Osteoblast (primary cell): ENCODE data around the gene CCKAR. TPM values are rescaled to one million over a fixed set of nuclear protein-coding genes. Genes with fewer than 3 reads are reported as not detected.
A peak's percentile ranks its signal among the peaks of the same experiment; 100 is the strongest.

Source experiments
- DNase-seq: peaks from one replicate; pipeline ENCODE4 v3.0.0; 2011; ENCODE audit warnings: low spot score, mixed read lengths; ENCODE audit not compliant: insufficient read length; ENCODE audit errors: missing footprints
- H2AFZ ChIP-seq: 2 replicates; pipeline ENCODE4 v1.6.0; 2011; ENCODE audit warnings: mild to moderate bottlenecking, low read length
- H3K27ac ChIP-seq: 2 replicates; pipeline ENCODE4 v1.5.1; 2011; ENCODE audit warnings: mild to moderate bottlenecking, low read depth, low read length, moderate library complexity
- H3K27me3 ChIP-seq: 2 replicates; pipeline ENCODE4 v1.6.0; 2012; ENCODE audit warnings: mild to moderate bottlenecking, control low read depth, inconsistent platforms, low read length, moderate library complexity; ENCODE audit not compliant: insufficient read depth
- H3K36me3 ChIP-seq: 2 replicates; pipeline ENCODE4 v1.5.1; 2011; ENCODE audit warnings: mild to moderate bottlenecking, low read length, control low read depth, moderate library complexity; ENCODE audit not compliant: insufficient read depth
- H3K4me1 ChIP-seq: 2 replicates; pipeline ENCODE4 v1.5.1; 2011; ENCODE audit warnings: mild to moderate bottlenecking, low read length, control low read depth, moderate library complexity; ENCODE audit not compliant: insufficient read depth
- H3K4me2 ChIP-seq: 2 replicates; pipeline ENCODE4 v1.6.0; 2011; ENCODE audit warnings: mild to moderate bottlenecking, low read length; ENCODE audit not compliant: insufficient read depth
- H3K4me3 ChIP-seq: fragments of 200-600 bp; sonication (generic); 3 replicates; pipeline ENCODE4 v1.5.1; 2012; ENCODE audit warnings: mild to moderate bottlenecking, low read length, inconsistent platforms; ENCODE audit not compliant: insufficient read depth
- H3K79me2 ChIP-seq: 2 replicates; pipeline ENCODE4 v1.6.0; 2012; ENCODE audit warnings: mild to moderate bottlenecking, low read length, control low read depth, inconsistent platforms; ENCODE audit not compliant: insufficient read depth
- H3K9me3 ChIP-seq: 2 replicates; pipeline ENCODE4 v1.5.1; 2011; ENCODE audit warnings: low read depth, low read length, control low read depth
- H4K20me1 ChIP-seq: 2 replicates; pipeline ENCODE4 v1.6.0; 2012; ENCODE audit warnings: mild to moderate bottlenecking, low read length, control low read depth; ENCODE audit not compliant: insufficient read depth
- CTCF ChIP-seq: IDR thresholded peaks from 2 replicates; pipeline ENCODE4 v1.5.1; 2011; ENCODE audit warnings: mild to moderate bottlenecking, low read depth, low read length, moderate library complexity; ENCODE audit errors: extremely low read depth
- total RNA-seq: library from RNA; depleted of rRNA; stranded (reverse); fragments of >200 nt; gene quantifications from 2 replicates; pipeline ENCODE4 v1.2.3, GENCODE V29; 2012

CCKAR gene
- total RNA-seq: 0.59 and 2.5 TPM in 2 replicates

GRCh38 chr4:26490111-26490959 lies at the start of gene CCKAR:
TSS of gene CCKAR (minus strand) at chr4:26490484. CDS start at chr4:26490267, 217 bp downstream.
- Histone ChIP-seq H3K4me3 (peak within 1 kb of the TSS; percentile 23), H3K4me1 (no peaks in the 10 kb centered on the region), H4K20me1 (no peaks in the 10 kb centered on the region), H3K27me3 (peaks cover 13% of the 10 kb centered on the region), H2AFZ (peak within 1 kb of the TSS; percentile 40), H3K27ac (no peak within 1 kb of the TSS), H3K4me2 (peak within 1 kb of the TSS; percentile 49), H3K36me3 (no peaks in the 10 kb centered on the region), H3K79me2 (no peaks in the 10 kb centered on the region), H3K9me3 (no peaks in the 10 kb centered on the region)
- no peak for DNase-seq
- no peak for TF ChIP-seq CTCF

GRCh38 chr4:26533685-26534084 lies 43.4 kb upstream of the CCKAR start:
- TF ChIP-seq CTCF: no peak
- no peaks in the 10 kb centered on the region for H3K4me1 ChIP-seq
- no peaks in the 10 kb centered on the region for H4K20me1 ChIP-seq
- no peaks in the 10 kb centered on the region for H3K27me3 ChIP-seq
- H3K9me3 ChIP-seq: no peaks in the 10 kb centered on the region
- H2AFZ ChIP-seq: no peak overlapping the region
- no peak overlapping the region for H3K4me3 ChIP-seq
- no peak overlapping the region for H3K4me2 ChIP-seq
- no peaks in the 10 kb centered on the region for H3K36me3 ChIP-seq
- no peaks in the 10 kb centered on the region for H3K79me2 ChIP-seq
- no peak overlapping the region for H3K27ac ChIP-seq
- DNase-seq: no peak

- Histone ChIP-seq H3K4me1 (no peaks in the 10 kb centered on the region), H3K9me3 (no peaks in the 10 kb centered on the region), H3K79me2 (no peaks in the 10 kb centered on the region), H2AFZ (peak overlapping the region; percentile 42), H4K20me1 (no peaks in the 10 kb centered on the region), H3K4me2 (no peak overlapping the region), H3K36me3 (no peaks in the 10 kb centered on the region), H3K4me3 (no peak overlapping the region), H3K27me3 (no peaks in the 10 kb centered on the region), H3K27ac (no peak overlapping the region)
- no peak for DNase-seq
- TF ChIP-seq CTCF: no peak
These were observed 41.3 kb upstream of the CCKAR start for GRCh38 chr4:26531491-26532116.

GRCh38 chr4:26530099-26530498 lies 39.8 kb upstream of the CCKAR start:
- H3K27ac ChIP-seq: no peak overlapping the region
- no peak for DNase-seq
- H3K9me3 ChIP-seq: no peaks in the 10 kb centered on the region
- no peak for TF ChIP-seq CTCF
- H3K27me3 ChIP-seq: no peaks in the 10 kb centered on the region
- no peaks in the 10 kb centered on the region for H3K79me2 ChIP-seq
- H3K36me3 ChIP-seq: no peaks in the 10 kb centered on the region
- peaks cover 10% of the 10 kb centered on the region for H3K4me1 ChIP-seq
- H4K20me1 ChIP-seq: no peaks in the 10 kb centered on the region
- H3K4me2 ChIP-seq: no peak overlapping the region
- H3K4me3 ChIP-seq: no peak overlapping the region
- no peak overlapping the region for H2AFZ ChIP-seq
